ENCODE results near the gene CAMTA1.

DNA sequence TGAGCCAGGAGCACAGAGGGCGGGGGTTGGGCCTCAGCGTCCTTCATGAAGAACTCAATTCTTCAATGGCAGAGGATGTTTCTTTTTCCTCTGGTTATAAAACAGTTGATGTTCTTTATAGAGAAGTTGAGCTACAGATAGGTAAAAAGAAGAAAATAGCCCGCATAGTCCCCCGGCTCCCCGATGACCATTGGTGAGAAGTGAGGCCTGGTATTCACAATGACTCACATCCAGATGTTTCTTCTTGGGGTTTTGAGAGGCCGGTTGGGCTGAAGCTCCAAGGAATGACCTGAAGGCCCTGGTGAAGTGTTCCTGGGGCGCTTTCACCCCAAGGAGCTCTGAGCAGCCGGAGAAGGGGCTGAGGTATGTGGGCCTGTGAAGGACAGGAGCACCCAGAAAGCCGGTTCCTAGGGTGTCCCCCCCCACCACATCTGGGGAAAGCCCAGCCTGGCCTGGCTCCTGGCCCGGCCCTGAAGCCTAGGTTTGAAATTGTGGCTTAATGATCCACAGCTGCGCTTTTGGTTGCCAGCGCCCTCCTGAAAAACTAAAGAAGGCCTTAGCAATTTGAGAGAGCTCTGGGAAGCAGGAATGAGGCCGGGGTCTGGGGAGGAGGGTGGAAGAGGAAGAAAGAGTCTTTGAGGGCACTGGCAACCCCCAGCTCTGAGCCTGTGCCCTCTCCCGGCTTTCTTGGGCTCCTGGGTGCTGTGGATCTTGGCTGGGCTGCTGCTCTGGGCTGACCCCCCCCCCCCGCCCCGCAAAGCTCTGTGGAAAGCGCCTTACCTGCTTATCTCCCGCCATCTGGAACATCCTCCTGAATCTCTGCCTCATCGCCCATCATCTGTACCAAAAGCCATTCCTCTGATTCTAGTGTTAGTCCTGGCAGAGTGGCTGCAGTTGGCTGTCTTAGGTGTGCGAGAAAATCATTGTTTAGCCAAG, 444.7 kb downstream of the CAMTA1 start:
- TF ChIP-seq, protein P1, sequence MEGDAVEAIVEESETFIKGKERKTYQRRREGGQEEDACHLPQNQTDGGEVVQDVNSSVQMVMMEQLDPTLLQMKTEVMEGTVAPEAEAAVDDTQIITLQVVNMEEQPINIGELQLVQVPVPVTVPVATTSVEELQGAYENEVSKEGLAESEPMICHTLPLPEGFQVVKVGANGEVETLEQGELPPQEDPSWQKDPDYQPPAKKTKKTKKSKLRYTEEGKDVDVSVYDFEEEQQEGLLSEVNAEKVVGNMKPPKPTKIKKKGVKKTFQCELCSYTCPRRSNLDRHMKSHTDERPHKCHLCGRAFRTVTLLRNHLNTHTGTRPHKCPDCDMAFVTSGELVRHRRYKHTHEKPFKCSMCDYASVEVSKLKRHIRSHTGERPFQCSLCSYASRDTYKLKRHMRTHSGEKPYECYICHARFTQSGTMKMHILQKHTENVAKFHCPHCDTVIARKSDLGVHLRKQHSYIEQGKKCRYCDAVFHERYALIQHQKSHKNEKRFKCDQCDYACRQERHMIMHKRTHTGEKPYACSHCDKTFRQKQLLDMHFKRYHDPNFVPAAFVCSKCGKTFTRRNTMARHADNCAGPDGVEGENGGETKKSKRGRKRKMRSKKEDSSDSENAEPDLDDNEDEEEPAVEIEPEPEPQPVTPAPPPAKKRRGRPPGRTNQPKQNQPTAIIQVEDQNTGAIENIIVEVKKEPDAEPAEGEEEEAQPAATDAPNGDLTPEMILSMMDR (IDR thresholded peaks at IDR 0.05; ENCODE audit: low read depth, low read length, missing input control): no peak
- TF ChIP-seq GABPA (IDR thresholded peaks at IDR 0.05 in 1 of 2, conservative IDR thresholded peaks at IDR 0.05 in 1 of 2) (no peak), RAD21 (IDR thresholded peaks at IDR 0.05) (no peak)
- TF ChIP-seq, protein P2, sequence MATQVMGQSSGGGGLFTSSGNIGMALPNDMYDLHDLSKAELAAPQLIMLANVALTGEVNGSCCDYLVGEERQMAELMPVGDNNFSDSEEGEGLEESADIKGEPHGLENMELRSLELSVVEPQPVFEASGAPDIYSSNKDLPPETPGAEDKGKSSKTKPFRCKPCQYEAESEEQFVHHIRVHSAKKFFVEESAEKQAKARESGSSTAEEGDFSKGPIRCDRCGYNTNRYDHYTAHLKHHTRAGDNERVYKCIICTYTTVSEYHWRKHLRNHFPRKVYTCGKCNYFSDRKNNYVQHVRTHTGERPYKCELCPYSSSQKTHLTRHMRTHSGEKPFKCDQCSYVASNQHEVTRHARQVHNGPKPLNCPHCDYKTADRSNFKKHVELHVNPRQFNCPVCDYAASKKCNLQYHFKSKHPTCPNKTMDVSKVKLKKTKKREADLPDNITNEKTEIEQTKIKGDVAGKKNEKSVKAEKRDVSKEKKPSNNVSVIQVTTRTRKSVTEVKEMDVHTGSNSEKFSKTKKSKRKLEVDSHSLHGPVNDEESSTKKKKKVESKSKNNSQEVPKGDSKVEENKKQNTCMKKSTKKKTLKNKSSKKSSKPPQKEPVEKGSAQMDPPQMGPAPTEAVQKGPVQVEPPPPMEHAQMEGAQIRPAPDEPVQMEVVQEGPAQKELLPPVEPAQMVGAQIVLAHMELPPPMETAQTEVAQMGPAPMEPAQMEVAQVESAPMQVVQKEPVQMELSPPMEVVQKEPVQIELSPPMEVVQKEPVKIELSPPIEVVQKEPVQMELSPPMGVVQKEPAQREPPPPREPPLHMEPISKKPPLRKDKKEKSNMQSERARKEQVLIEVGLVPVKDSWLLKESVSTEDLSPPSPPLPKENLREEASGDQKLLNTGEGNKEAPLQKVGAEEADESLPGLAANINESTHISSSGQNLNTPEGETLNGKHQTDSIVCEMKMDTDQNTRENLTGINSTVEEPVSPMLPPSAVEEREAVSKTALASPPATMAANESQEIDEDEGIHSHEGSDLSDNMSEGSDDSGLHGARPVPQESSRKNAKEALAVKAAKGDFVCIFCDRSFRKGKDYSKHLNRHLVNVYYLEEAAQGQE (IDR thresholded peaks at IDR 0.05): no peak
- TF ChIP-seq, protein P3, sequence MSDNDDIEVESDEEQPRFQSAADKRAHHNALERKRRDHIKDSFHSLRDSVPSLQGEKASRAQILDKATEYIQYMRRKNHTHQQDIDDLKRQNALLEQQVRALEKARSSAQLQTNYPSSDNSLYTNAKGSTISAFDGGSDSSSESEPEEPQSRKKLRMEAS (IDR thresholded peaks at IDR 0.05): no peak

Measured in liver (tissue), 3 donors.